Liver (tissue), 9 donors: ENCODE results near the gene PPIE. TPM values are rescaled to one million over a fixed set of nuclear protein-coding genes. Genes with fewer than 3 reads are reported as not detected.
A peak's percentile ranks its signal among the peaks of the same experiment; 100 is the strongest.
"Not testable (repeated sequence)": the region's sequence is repeated elsewhere in the genome, so short reads cannot be mapped to it uniquely, and the experiment has no call there.

Experiments used
- DNase-seq: peaks from one replicate; pipeline ENCODE4 v3.0.0-alpha.2; 2017; ENCODE audit warnings: low spot score
- H3K27ac ChIP-seq, 2 donors: one replicate each; pipeline ENCODE4 v1.7.0; 2013; ENCODE audit warnings: inconsistent platforms in 2 of 2, low read length in 2 of 2, control low read depth in 1 of 2, low read depth in 1 of 2, mild to moderate bottlenecking in 1 of 2
- H3K27me3 ChIP-seq, 4 donors: one replicate each; pipeline versions ENCODE4 v1.6.1 to v1.7.0; 2013; ENCODE audit warnings: low read length in 3 of 4, inconsistent platforms in 1 of 4, mild to moderate bottlenecking in 1 of 4, moderate library complexity in 1 of 4; ENCODE audit not compliant: control insufficient read depth in 4 of 4, insufficient read depth in 4 of 4
- H3K36me3 ChIP-seq, 4 donors: one replicate each; pipeline versions ENCODE4 v1.6.1 to v1.7.0; 2013; ENCODE audit warnings: low read length in 3 of 4, mild to moderate bottlenecking in 3 of 4, low read depth in 1 of 4, moderate library complexity in 1 of 4; ENCODE audit not compliant: control insufficient read depth in 4 of 4, insufficient read depth in 3 of 4
- H3K4me1 ChIP-seq, 4 donors: one replicate each; pipeline versions ENCODE4 v1.6.1 to v1.7.0; 2013; ENCODE audit warnings: low read length in 3 of 4, mild to moderate bottlenecking in 3 of 4, moderate library complexity in 1 of 4; ENCODE audit not compliant: control insufficient read depth in 4 of 4, insufficient read depth in 4 of 4
- H3K4me3 ChIP-seq, 3 donors: one replicate each; pipeline versions ENCODE4 v1.6.1 to v1.7.0; 2013; ENCODE audit warnings: low read length in 3 of 3, control low read depth in 1 of 3, low read depth in 1 of 3, mild to moderate bottlenecking in 1 of 3
- H3K9ac ChIP-seq, 2 donors: one replicate each; pipeline ENCODE4 v1.7.0; 2013; ENCODE audit warnings: low read length in 2 of 2, mild to moderate bottlenecking in 2 of 2, moderate library complexity in 2 of 2, control low read depth in 1 of 2, low read depth in 1 of 2
- H3K9me3 ChIP-seq, 4 donors: one replicate each; pipeline versions ENCODE4 v1.6.1 to v1.7.0; 2013; ENCODE audit warnings: low read length in 3 of 4; ENCODE audit not compliant: control insufficient read depth in 4 of 4
- ATF3 ChIP-seq: IDR thresholded peaks from 2 replicates; pipeline ENCODE4 v1.6.1; 2016; ENCODE audit warnings: antibody characterized with exemption
- CTCF ChIP-seq: fragments of 150-350 bp; IDR thresholded peaks from 2 replicates; pipeline ENCODE4 v1.5.1; 2017; ENCODE audit warnings: improper control_type of control experiment, low read depth, low read length; ENCODE audit not compliant: missing input control
- EGR1 ChIP-seq, 2 donors: IDR thresholded peaks; 2 replicates each; pipeline ENCODE4 v1.6.1; 2016 to 2018; ENCODE audit warnings: antibody characterized with exemption in 2 of 2, low read depth in 2 of 2
- FOXA1 ChIP-seq: IDR thresholded peaks from 2 replicates; pipeline ENCODE4 v1.6.1; 2016; ENCODE audit warnings: antibody characterized with exemption
- FOXA2 ChIP-seq: IDR thresholded peaks from 2 replicates; pipeline ENCODE4 v1.6.1; 2016; ENCODE audit warnings: antibody characterized with exemption
- GABPA ChIP-seq, 2 donors: IDR thresholded peaks in 1 of 2; conservative IDR thresholded peaks in 1 of 2; 2 replicates each; pipeline ENCODE4 v1.6.1; 2016; ENCODE audit warnings: antibody characterized with exemption in 2 of 2, mild to moderate bottlenecking in 1 of 2, moderate library complexity in 1 of 2
- HNF4A ChIP-seq, 2 donors: conservative IDR thresholded peaks; 2 replicates each; pipeline ENCODE4 v1.6.1; 2016; ENCODE audit warnings: antibody characterized with exemption in 2 of 2, mild to moderate bottlenecking in 2 of 2
- HNF4G ChIP-seq: IDR thresholded peaks from 2 replicates; pipeline ENCODE4 v1.6.1; 2016; ENCODE audit warnings: antibody characterized with exemption
- JUND ChIP-seq, 2 donors: IDR thresholded peaks; 2 replicates each; pipeline ENCODE4 v1.6.1; 2016; ENCODE audit warnings: antibody characterized with exemption in 2 of 2
- MAX ChIP-seq: IDR thresholded peaks from 2 replicates; pipeline ENCODE4 v1.6.1; 2016; ENCODE audit warnings: antibody characterized with exemption
- NR2F2 ChIP-seq: IDR thresholded peaks from 2 replicates; pipeline ENCODE4 v1.6.1; 2016; ENCODE audit warnings: antibody characterized with exemption
- RAD21 ChIP-seq, 2 donors: IDR thresholded peaks; 2 replicates each; pipeline ENCODE4 v1.6.1; 2016; ENCODE audit warnings: antibody characterized with exemption in 2 of 2, mild to moderate bottlenecking in 2 of 2
- REST ChIP-seq: IDR thresholded peaks from 2 replicates; pipeline ENCODE4 v1.6.1; 2016; ENCODE audit warnings: antibody characterized with exemption, mild to moderate bottlenecking
- RXRA ChIP-seq, 2 donors: IDR thresholded peaks; 2 replicates each; pipeline ENCODE4 v1.6.1; 2017 to 2018; ENCODE audit warnings: antibody characterized with exemption in 2 of 2, mild to moderate bottlenecking in 1 of 2
- SP1 ChIP-seq: IDR thresholded peaks from 2 replicates; pipeline ENCODE4 v1.6.1; 2018; ENCODE audit warnings: antibody characterized with exemption, mild to moderate bottlenecking
- TAF1 ChIP-seq: conservative IDR thresholded peaks from 2 replicates; pipeline ENCODE4 v1.6.1; 2016; ENCODE audit warnings: antibody characterized with exemption, mild to moderate bottlenecking
- YY1 ChIP-seq: IDR thresholded peaks from 2 replicates; pipeline ENCODE4 v1.6.1; 2016; ENCODE audit warnings: antibody characterized with exemption, mild to moderate bottlenecking
- ZBTB33 ChIP-seq: IDR thresholded peaks from 2 replicates; pipeline ENCODE4 v1.6.1; 2016; ENCODE audit warnings: antibody characterized with exemption
- WGBS: extraction: QIAGEN DNeasy Blood & Tissue Kit; methylation state at CpG from one replicate; pipeline ENCODE4 v1.1.7; 2013; 5-methylcytosine and 5-hydroxymethylcytosine counted together
- polyA plus RNA-seq, 2 donors: library from polyadenylated mRNA; stranded (reverse) in 1 of 2; unstranded in 1 of 2; fragments of 200-250 nt in 1 of 2; fragments of >200 nt in 1 of 2; fragmentation: Nextera tagmentation in 1 of 2; extraction: Ambion mirVana in 1 of 2; gene quantifications; one replicate each; pipeline versions ENCODE4 v1.2.1 to v1.2.3, GENCODE V29; 2013 to 2015
- total RNA-seq, 2 donors: library from RNA; depleted of rRNA; stranded (reverse); fragments of >200 nt; gene quantifications; one replicate each; pipeline ENCODE4 v1.2.3, GENCODE V29; 2014
- donor health status: healthy.
- donor health status: healthy.
- donor health status: healthy.
- donor health status: healthy.
- donor health status: healthy.

PPIE gene
- total and polyA plus RNA-seq, 4 donors: 15.5 to 23.6 (median 19.2) TPM

GRCh38 chr1:39798859-39799769 is 60.4 kb downstream of the PPIE start:
- H3K4me3 ChIP-seq, H3K36me3 ChIP-seq, H3K9me3 ChIP-seq, H3K27ac ChIP-seq, H3K27me3 ChIP-seq, H3K9ac ChIP-seq, H3K4me1 ChIP-seq: not testable (repeated sequence)
- WGBS: 42% methylated on average over 22 of the region's 26 CpGs
- DNase-seq: peak; percentile 75
- TF ChIP-seq CTCF: peak; percentile 24

- DNase-seq: peak; percentile 84
- H3K36me3 ChIP-seq: no peaks in the 10 kb centered on the region
- H3K27ac ChIP-seq: no peak overlapping the region
Measured at GRCh38 chr1:39799770-39800470, 61.2 kb downstream of the PPIE start.

More at GRCh38 chr1:39799770-39800470, 61.2 kb downstream of the PPIE start:
- Histone ChIP-seq H3K4me3 (no peak overlapping the region), H3K27me3 (no peaks in the 10 kb centered on the region), H3K9ac (no peak overlapping the region), H3K4me1 (peaks cover 0 to 3% (median under 1%) of the 10 kb centered on the region in 4 donors), H3K9me3 (no peaks in the 10 kb centered on the region)
- peak; percentile 81 for TF ChIP-seq CTCF
- TF ChIP-seq SP1: no peak
- peak in 1 of 2 donors; percentile 46 for TF ChIP-seq RXRA (IDR thresholded peaks at IDR 0.05)
- no peak for TF ChIP-seq GABPA (IDR thresholded peaks at IDR 0.05 in 1 of 2, conservative IDR thresholded peaks at IDR 0.05 in 1 of 2)
- peak; percentile 74 to 81 for TF ChIP-seq RAD21 (IDR thresholded peaks at IDR 0.05)
- no peak for TF ChIP-seq HNF4A (conservative IDR thresholded peaks at IDR 0.05)
- no peak for TF ChIP-seq HNF4G
- TF ChIP-seq NR2F2: peak; percentile 47
- no peak for TF ChIP-seq FOXA1
- TF ChIP-seq JUND (IDR thresholded peaks at IDR 0.05): no peak
- no peak for TF ChIP-seq ZBTB33
- no peak for TF ChIP-seq ATF3
- no peak for TF ChIP-seq TAF1
- no peak for TF ChIP-seq FOXA2
- TF ChIP-seq MAX: no peak
- TF ChIP-seq YY1: no peak
- TF ChIP-seq REST: no peak
- TF ChIP-seq EGR1 (IDR thresholded peaks at IDR 0.05; ENCODE audit: low read depth in 2 of 2): no peak
- 3% methylated on average over 8 of the region's 8 CpGs for WGBS
